Panc1 (cell line): ENCODE measurements around the gene BMI1. TPM values are rescaled to one million over a fixed set of nuclear protein-coding genes. Genes with fewer than 3 reads are reported as not detected.
"Not testable (repeated sequence)": the region's sequence is repeated elsewhere in the genome, so short reads cannot be mapped to it uniquely, and the experiment has no call there.

Source experiments
- ATAC-seq: fragments of 200-7000 bp; cut with Tn5 transposase; 2 replicates; pipeline ENCODE4 v1.9.1; 2020; ENCODE audit warnings: mild to moderate bottlenecking, moderate library complexity
- BruUV-seq: library from RNA; stranded (reverse); fragments of 400-500 nt; replicated peaks from 2 replicates; lab custom pipeline; 2021; lab: Mats Ljungman, UMichigan
- CTCF ChIA-PET: fragments of 300-600 bp; sonication (Branson Sonifier 250); formaldehyde crosslinking; loops from one replicate; lab custom pipeline; 2022; ENCODE audit warnings: antibody characterized with exemption; lab: Charles Lee
- POLR2A ChIA-PET: fragments of 300-600 bp; sonication (Branson Sonifier 250); formaldehyde crosslinking; loops from one replicate; lab custom pipeline; 2022; ENCODE audit warnings: antibody characterized with exemption; lab: Charles Lee
- DNase-seq: peaks from one replicate; pipeline ENCODE4 v3.0.0-alpha.2; 2010; ENCODE audit warnings: low read depth, low spot score
- H3K27ac ChIP-seq: 2 replicates; pipeline ENCODE4 v1.5.1; 2011; ENCODE audit warnings: mild to moderate bottlenecking, low read length, inconsistent platforms
- H3K27me3 ChIP-seq: fragments of 200-500 bp; sonication (Bioruptor generic); 2 replicates; pipeline ENCODE4 v1.6.0; 2014; ENCODE audit warnings: low read length, inconsistent platforms; ENCODE audit not compliant: control insufficient read depth, insufficient read depth
- H3K36me3 ChIP-seq: fragments of 200-500 bp; sonication (Bioruptor generic); 2 replicates; pipeline ENCODE4 v1.5.1; 2014; ENCODE audit warnings: inconsistent platforms, mild to moderate bottlenecking, low read length, moderate library complexity; ENCODE audit not compliant: control insufficient read depth, insufficient read depth
- H3K4me1 ChIP-seq: 2 replicates; pipeline ENCODE4 v1.5.1; 2011; ENCODE audit warnings: inconsistent platforms, mild to moderate bottlenecking, low read length, moderate library complexity; ENCODE audit not compliant: control insufficient read depth, insufficient read depth
- H3K4me3 ChIP-seq, 2 experiments: 2 replicates each; pipeline ENCODE4 v1.5.1; 2011 to 2012; ENCODE audit warnings: low read depth in 2 of 2, low read length in 2 of 2, mild to moderate bottlenecking in 2 of 2, inconsistent platforms in 1 of 2, moderate library complexity in 1 of 2
- H3K9me3 ChIP-seq: fragments of 200-500 bp; sonication (Bioruptor generic); 2 replicates; pipeline ENCODE4 v1.5.1; 2014; ENCODE audit warnings: low read depth, mild to moderate bottlenecking, inconsistent platforms, low read length, moderate library complexity; ENCODE audit not compliant: control insufficient read depth, insufficient read depth
- CTCF ChIP-seq: fragments of 450-650 bp; IDR thresholded peaks from 2 replicates; pipeline ENCODE4 v1.5.1; 2017; ENCODE audit warnings: mild to moderate bottlenecking
- POLR2AphosphoS5 ChIP-seq: IDR thresholded peaks from 2 replicates; pipeline ENCODE4 v1.6.1; 2012; ENCODE audit warnings: mild to moderate bottlenecking, low read depth, low read length, moderate library complexity
- SIN3A ChIP-seq: IDR thresholded peaks from 2 replicates; pipeline ENCODE4 v1.6.1; 2012; ENCODE audit warnings: low read depth, mild to moderate bottlenecking, low read length, moderate library complexity, borderline replicate concordance; ENCODE audit not compliant: insufficient read depth
- TCF7L2 ChIP-seq: IDR thresholded peaks from 2 replicates; pipeline ENCODE4 v1.6.1; 2011; ENCODE audit warnings: mild to moderate bottlenecking, low read depth, low read length, inconsistent platforms
- in situ Hi-C: cut with HindIII; loops from 2 replicates; pipeline ENCODE4 v1.10.0; 2016; ENCODE audit warnings: low sequenced_read_pairs, low pct_unique_long_range_greater_than_20kb
- intact Hi-C: fragments of 100-400 bp; cut with micrococcal nuclease; formaldehyde crosslinking; loops from one replicate; pipeline ENCODE4 v1.10.0; 2022; ENCODE audit not compliant: unreplicated experiment
- total RNA-seq: library from RNA; stranded (reverse); gene quantifications from one replicate; pipeline ENCODE4 v1.2.1, GENCODE V29; 2021; ENCODE audit not compliant: unreplicated experiment
- TF ChIP-seq, protein P1 (sequence below), 2 experiments: IDR thresholded peaks; 2 replicates each; pipeline ENCODE4 v1.6.1; 2011 to 2012; ENCODE audit warnings: low read depth in 2 of 2, control low read depth in 1 of 2, low read length in 1 of 2, mild to moderate bottlenecking in 1 of 2, moderate library complexity in 1 of 2; ENCODE audit not compliant: insufficient read depth in 1 of 2

BMI1 gene
- total RNA-seq, 1 experiment from 2014 or later: 55.1 TPM

- H3K27ac ChIP-seq: no peak overlapping the region
- no peaks in the 10 kb centered on the region for H3K4me1 ChIP-seq
- no peak overlapping the region for H3K4me3 ChIP-seq
- H3K9me3 ChIP-seq: no peaks in the 10 kb centered on the region
- ATAC-seq (no peak), DNase-seq (no peak)
- TF ChIP-seq POLR2AphosphoS5: no peak
- no peak for TF ChIP-seq CTCF
- TF ChIP-seq SIN3A: no peak
- ChIA-PET POLR2A (no interaction called here), CTCF (no interaction called here)
- no peaks in the 10 kb centered on the region for H3K27me3 ChIP-seq
- intact Hi-C loops: no loop called here
- BruUV-seq: no TSS peak
- in situ Hi-C loops: no loop called here
- H3K36me3 ChIP-seq: no peaks in the 10 kb centered on the region
These were observed 11.5 kb upstream of the BMI1 start for GRCh38 chr10:22309180-22310000.

- H3K36me3 ChIP-seq, BruUV-seq, POLR2A ChIA-PET, H3K27me3 ChIP-seq, ATAC-seq, H3K9me3 ChIP-seq, H3K27ac ChIP-seq, H3K4me3 ChIP-seq, H3K4me1 ChIP-seq, DNase-seq, CTCF ChIA-PET, in situ Hi-C loops, intact Hi-C loops: not testable (repeated sequence)
These were observed 10.9 kb upstream of the BMI1 start for GRCh38 chr10:22310012-22310411.

GRCh38 chr10:22310928-22311327 lies 10.0 kb upstream of the BMI1 start:
- Histone ChIP-seq H3K4me3 (no peak overlapping the region), H3K27me3 (no peaks in the 10 kb centered on the region), H3K27ac (no peak overlapping the region), H3K9me3 (no peaks in the 10 kb centered on the region), H3K4me1 (no peaks in the 10 kb centered on the region; the same call in 1 of the 2 replicates), H3K36me3 (no peaks in the 10 kb centered on the region)
- no TSS peak for BruUV-seq
- no peak for ATAC-seq
- CTCF ChIA-PET: no interaction called here
- intact Hi-C loops (no loop called here), in situ Hi-C loops (no loop called here)
- POLR2A ChIA-PET: no interaction called here
- TF ChIP-seq CTCF (no peak), POLR2AphosphoS5 (no peak), TCF7L2 (no peak), SIN3A (no peak)
- TF ChIP-seq, protein P1, sequence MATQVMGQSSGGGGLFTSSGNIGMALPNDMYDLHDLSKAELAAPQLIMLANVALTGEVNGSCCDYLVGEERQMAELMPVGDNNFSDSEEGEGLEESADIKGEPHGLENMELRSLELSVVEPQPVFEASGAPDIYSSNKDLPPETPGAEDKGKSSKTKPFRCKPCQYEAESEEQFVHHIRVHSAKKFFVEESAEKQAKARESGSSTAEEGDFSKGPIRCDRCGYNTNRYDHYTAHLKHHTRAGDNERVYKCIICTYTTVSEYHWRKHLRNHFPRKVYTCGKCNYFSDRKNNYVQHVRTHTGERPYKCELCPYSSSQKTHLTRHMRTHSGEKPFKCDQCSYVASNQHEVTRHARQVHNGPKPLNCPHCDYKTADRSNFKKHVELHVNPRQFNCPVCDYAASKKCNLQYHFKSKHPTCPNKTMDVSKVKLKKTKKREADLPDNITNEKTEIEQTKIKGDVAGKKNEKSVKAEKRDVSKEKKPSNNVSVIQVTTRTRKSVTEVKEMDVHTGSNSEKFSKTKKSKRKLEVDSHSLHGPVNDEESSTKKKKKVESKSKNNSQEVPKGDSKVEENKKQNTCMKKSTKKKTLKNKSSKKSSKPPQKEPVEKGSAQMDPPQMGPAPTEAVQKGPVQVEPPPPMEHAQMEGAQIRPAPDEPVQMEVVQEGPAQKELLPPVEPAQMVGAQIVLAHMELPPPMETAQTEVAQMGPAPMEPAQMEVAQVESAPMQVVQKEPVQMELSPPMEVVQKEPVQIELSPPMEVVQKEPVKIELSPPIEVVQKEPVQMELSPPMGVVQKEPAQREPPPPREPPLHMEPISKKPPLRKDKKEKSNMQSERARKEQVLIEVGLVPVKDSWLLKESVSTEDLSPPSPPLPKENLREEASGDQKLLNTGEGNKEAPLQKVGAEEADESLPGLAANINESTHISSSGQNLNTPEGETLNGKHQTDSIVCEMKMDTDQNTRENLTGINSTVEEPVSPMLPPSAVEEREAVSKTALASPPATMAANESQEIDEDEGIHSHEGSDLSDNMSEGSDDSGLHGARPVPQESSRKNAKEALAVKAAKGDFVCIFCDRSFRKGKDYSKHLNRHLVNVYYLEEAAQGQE (IDR thresholded peaks at IDR 0.05; ENCODE audit: insufficient read depth in 1 of 2, low read depth in 2 of 2, low read length in 1 of 2): no peak
- no peak for DNase-seq
